Immature natural killer cell (primary cell): Measurements from ENCODE around the gene SPO11. TPM values are rescaled to one million over a fixed set of nuclear protein-coding genes. Genes with fewer than 3 reads are reported as not detected.

Experiments
- DNase-seq, 3 donors: peaks; one replicate each; pipeline ENCODE4 v3.0.0; 2022; ENCODE audit warnings: mixed read lengths in 1 of 3
- H3K27ac Mint-ChIP-seq, 6 donors: one replicate each; pipeline ENCODE4 v1.8.0; 2020; ENCODE audit warnings: mixed read lengths in 6 of 6, mild to moderate bottlenecking in 5 of 6, inconsistent platforms in 4 of 6, moderate library complexity in 3 of 6
- H3K27me3 Mint-ChIP-seq, 3 donors: one replicate each; pipeline ENCODE4 v1.8.0; 2020 to 2021; ENCODE audit warnings: low read depth in 3 of 3, mild to moderate bottlenecking in 3 of 3, mixed read lengths in 3 of 3, moderate library complexity in 3 of 3, inconsistent platforms in 1 of 3
- H3K36me3 Mint-ChIP-seq, 3 donors: one replicate each; pipeline ENCODE4 v1.8.0; 2020; ENCODE audit warnings: mixed read lengths in 3 of 3, inconsistent platforms in 2 of 3, mild to moderate bottlenecking in 2 of 3
- H3K4me1 Mint-ChIP-seq, 2 donors: one replicate each; pipeline ENCODE4 v1.8.0; 2020; ENCODE audit warnings: inconsistent platforms in 2 of 2, mild to moderate bottlenecking in 2 of 2, mixed read lengths in 2 of 2, moderate library complexity in 1 of 2
- H3K4me3 Mint-ChIP-seq, 5 donors: one replicate each; pipeline ENCODE4 v1.8.0; 2020; ENCODE audit warnings: mild to moderate bottlenecking in 5 of 5, mixed read lengths in 5 of 5, inconsistent platforms in 3 of 5, moderate library complexity in 3 of 5
- H3K9me3 Mint-ChIP-seq, 6 donors: one replicate each; pipeline ENCODE4 v1.8.0; 2020; ENCODE audit warnings: mild to moderate bottlenecking in 6 of 6, mixed read lengths in 6 of 6, inconsistent platforms in 4 of 6, moderate library complexity in 3 of 6
- polyA plus RNA-seq, 3 donors: library from polyadenylated mRNA; unstranded; fragments of 300-500 nt; fragmentation: Illumina TruSeq; gene quantifications; one replicate each; pipeline ENCODE4 v1.2.3, GENCODE V29; 2021

Gene SPO11
- polyA plus RNA-seq, result not detected

DNA sequence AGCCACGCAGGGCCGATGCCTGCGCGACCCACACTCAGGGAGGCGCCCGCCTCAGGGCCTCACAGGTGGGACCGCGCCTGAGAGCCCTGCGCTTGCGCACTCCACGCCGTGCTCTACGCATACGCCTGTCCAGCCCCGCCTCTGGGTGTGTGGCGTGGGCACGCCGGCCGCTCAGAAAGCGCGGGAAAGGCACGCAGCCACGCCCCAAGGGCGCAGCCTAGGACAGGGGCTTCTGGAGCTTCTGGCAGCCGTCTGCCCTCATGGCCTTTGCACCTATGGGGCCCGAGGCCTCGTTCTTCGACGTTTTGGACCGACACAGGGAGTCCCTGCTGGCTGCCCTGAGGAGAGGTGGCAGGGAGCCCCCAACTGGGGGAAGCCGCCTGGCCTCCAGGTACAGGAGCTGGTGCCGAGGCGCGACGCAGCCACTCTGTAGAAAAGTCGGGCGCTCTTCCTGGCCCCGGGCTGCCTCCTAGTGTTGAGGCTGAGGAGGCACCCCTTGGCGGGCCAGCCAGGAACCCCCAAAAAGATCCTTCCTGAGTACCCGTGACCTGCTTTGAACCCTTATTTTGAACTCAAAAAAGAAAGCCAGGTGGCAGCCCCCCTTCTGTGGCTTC, at the start of gene SPO11:
TSS of gene SPO11 (plus strand) at position 196 of the 614 bp plus-strand sequence. CDS start at position 261, 65 bp downstream.
- H3K4me1 Mint-ChIP-seq, result peaks cover 5 to 8% of the 10 kb centered on the region in 2 donors
- no peak within 1 kb of the TSS for H3K4me3 Mint-ChIP-seq
- H3K9me3 Mint-ChIP-seq, result no peaks in the 10 kb centered on the region
- no peaks in the 10 kb centered on the region for H3K36me3 Mint-ChIP-seq
- no peak for DNase-seq
- peaks cover 0 to 8% (median 2%) of the 10 kb centered on the region in 3 donors for H3K27me3 Mint-ChIP-seq
- no peak within 1 kb of the TSS for H3K27ac Mint-ChIP-seq

- Mint-ChIP-seq H3K9me3 (no peaks in the 10 kb centered on the region), H3K36me3 (no peaks in the 10 kb centered on the region), H3K4me3 (no peak overlapping the region), H3K27ac (no peak overlapping the region), H3K4me1 (no peaks in the 10 kb centered on the region), H3K27me3 (peaks cover 1 to 11% (median 7%) of the 10 kb centered on the region in 3 donors)
- DNase-seq, result no peak
Measured at GRCh38 chr20:57280221-57280620, 49.4 kb upstream of the SPO11 start.

DNA sequence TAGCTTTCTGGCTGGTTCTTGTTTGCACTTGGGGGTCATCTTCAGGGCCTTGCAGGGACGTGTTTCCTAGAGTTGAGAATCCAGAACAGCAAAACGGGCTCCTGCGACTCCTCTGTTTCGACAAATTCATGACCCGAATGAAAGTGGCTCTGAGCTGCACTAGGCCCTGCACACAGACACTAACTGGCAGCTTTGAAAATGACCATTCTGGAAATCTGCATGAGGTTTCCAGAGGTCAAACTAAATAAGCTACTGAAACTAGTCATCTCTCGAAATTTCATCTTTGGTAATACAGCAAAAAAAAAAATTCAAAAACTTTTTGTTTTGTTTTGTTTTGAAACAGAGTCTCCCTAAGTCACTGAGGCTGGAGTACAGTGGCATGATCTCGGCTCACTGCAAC, 47.7 kb upstream of the SPO11 start:
- H3K9me3 Mint-ChIP-seq, result no peaks in the 10 kb centered on the region
- DNase-seq, result no peak
- H3K4me1 Mint-ChIP-seq, result no peaks in the 10 kb centered on the region
- H3K36me3 Mint-ChIP-seq, result no peaks in the 10 kb centered on the region
- no peak overlapping the region for H3K4me3 Mint-ChIP-seq
- H3K27me3 Mint-ChIP-seq, result peaks cover 1 to 13% (median 7%) of the 10 kb centered on the region in 3 donors
- H3K27ac Mint-ChIP-seq, result no peak overlapping the region

- Mint-ChIP-seq H3K27me3 (peaks cover 4 to 15% (median 8%) of the 10 kb centered on the region in 3 donors), H3K36me3 (no peaks in the 10 kb centered on the region), H3K4me3 (no peak overlapping the region), H3K27ac (no peak overlapping the region), H3K9me3 (no peaks in the 10 kb centered on the region), H3K4me1 (no peaks in the 10 kb centered on the region)
- DNase-seq, result no peak
Measured at GRCh38 chr20:57282670-57283361, 46.8 kb upstream of the SPO11 start.

DNA sequence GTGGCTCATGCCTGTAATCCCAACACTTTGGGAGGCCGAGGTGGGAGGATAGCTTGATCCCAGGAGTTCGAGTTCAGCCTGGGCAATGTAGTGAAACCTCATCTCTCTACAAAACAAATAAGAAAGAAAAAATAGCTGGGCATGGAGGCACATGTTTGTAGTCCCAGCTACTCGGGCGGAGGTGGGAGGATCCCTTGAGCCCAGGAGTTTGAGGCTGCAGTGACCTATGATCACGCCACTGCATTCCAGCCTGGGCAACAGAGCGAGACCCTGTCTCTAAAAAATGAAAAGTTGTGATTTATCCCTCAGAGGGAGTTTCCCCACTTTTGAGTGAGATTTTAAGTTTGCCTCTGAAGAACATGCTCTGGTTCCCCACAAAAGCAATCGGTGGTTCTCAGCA, 45.7 kb upstream of the SPO11 start:
- Mint-ChIP-seq H3K27me3 (peaks cover 6 to 19% (median 12%) of the 10 kb centered on the region in 3 donors), H3K9me3 (no peaks in the 10 kb centered on the region), H3K4me1 (no peaks in the 10 kb centered on the region), H3K36me3 (no peaks in the 10 kb centered on the region), H3K27ac (no peak overlapping the region), H3K4me3 (no peak overlapping the region)
- no peak for DNase-seq

GRCh38 chr20:57287007-57287880, 42.4 kb upstream of the SPO11 start:
- peaks cover 4 to 17% (median 14%) of the 10 kb centered on the region in 3 donors for H3K27me3 Mint-ChIP-seq

GRCh38 chr20:57287901-57288300, 41.7 kb upstream of the SPO11 start:
- peaks cover 4 to 18% (median 11%) of the 10 kb centered on the region in 3 donors for H3K27me3 Mint-ChIP-seq

More at GRCh38 chr20:57287007-57287880, 42.4 kb upstream of the SPO11 start:
- H3K4me3 Mint-ChIP-seq, result no peak overlapping the region
- DNase-seq, result no peak
- no peaks in the 10 kb centered on the region for H3K36me3 Mint-ChIP-seq
- H3K4me1 Mint-ChIP-seq, result no peaks in the 10 kb centered on the region
- H3K9me3 Mint-ChIP-seq, result peaks cover 0 to 2% (median 0%) of the 10 kb centered on the region in 6 donors
- no peak overlapping the region for H3K27ac Mint-ChIP-seq

DNA sequence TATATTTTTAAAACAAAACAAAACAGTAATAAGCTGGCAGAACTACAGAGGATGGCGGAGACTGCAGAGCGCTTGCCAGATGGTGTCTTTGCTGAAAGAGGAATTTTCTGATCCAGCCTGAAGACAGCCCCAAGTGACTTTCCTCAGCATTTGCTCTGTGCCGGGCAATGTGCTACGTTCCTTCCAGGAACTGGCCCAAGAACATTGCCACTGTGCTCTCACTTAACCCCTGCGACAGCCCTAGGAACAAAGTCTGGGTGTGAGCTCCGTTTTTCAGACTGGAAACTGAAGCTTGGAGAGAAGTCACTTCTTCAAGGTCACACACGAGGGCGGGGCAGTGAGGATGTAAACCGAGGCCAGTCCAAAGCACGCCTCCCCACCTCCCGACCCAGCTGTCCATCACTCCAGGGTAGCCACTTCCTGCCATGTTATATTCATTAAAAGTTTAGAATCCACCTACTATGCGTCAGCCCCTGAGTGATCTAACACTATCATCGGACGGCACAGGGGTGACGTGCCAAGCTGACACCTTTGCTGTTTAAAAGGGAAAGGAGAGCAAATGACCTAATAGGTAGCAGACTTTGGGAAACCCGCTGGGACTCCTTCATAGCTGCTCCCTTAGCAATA, 40.8 kb upstream of the SPO11 start:
- Mint-ChIP-seq H3K27me3 (peaks cover 4 to 18% (median 11%) of the 10 kb centered on the region in 3 donors), H3K4me3 (no peak overlapping the region), H3K27ac (no peak overlapping the region), H3K4me1 (no peaks in the 10 kb centered on the region), H3K36me3 (no peaks in the 10 kb centered on the region), H3K9me3 (peaks cover 0 to 2% (median 0%) of the 10 kb centered on the region in 6 donors)
- no peak for DNase-seq

More at GRCh38 chr20:57287901-57288300, 41.7 kb upstream of the SPO11 start:
- no peak overlapping the region for H3K4me3 Mint-ChIP-seq
- no peaks in the 10 kb centered on the region for H3K4me1 Mint-ChIP-seq
- no peaks in the 10 kb centered on the region for H3K36me3 Mint-ChIP-seq
- peaks cover 0 to 2% (median 0%) of the 10 kb centered on the region in 6 donors for H3K9me3 Mint-ChIP-seq
- H3K27ac Mint-ChIP-seq, result no peak overlapping the region
- DNase-seq, result no peak

- no peaks in the 10 kb centered on the region for H3K4me1 Mint-ChIP-seq
- no peak overlapping the region for H3K4me3 Mint-ChIP-seq
- H3K9me3 Mint-ChIP-seq, result peaks cover 0 to 2% (median 0%) of the 10 kb centered on the region in 6 donors
- no peak for DNase-seq
- peaks cover 4 to 18% (median 11%) of the 10 kb centered on the region in 3 donors for H3K27me3 Mint-ChIP-seq
- H3K27ac Mint-ChIP-seq, result no peak overlapping the region
- no peaks in the 10 kb centered on the region for H3K36me3 Mint-ChIP-seq
Measured at GRCh38 chr20:57289391-57290177, 40.0 kb upstream of the SPO11 start.

DNA sequence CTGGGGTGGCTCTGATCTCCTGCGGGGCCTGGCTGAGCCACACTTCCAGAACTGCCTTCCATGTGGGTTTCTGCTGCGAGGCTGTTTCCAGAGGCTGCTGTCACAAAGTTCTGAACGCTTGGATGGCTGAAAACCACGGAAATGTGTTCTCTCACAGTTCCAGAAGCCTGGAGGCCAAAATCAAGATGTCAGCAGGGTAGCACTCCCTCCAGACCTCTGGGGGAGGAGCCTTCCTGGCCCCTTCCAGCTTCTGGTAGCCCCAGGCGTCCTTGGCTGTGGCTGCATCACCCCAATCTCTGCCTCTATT, 39.5 kb upstream of the SPO11 start:
- H3K27me3 Mint-ChIP-seq, result peaks cover 4 to 18% (median 11%) of the 10 kb centered on the region in 3 donors
- no peaks in the 10 kb centered on the region for H3K36me3 Mint-ChIP-seq
- DNase-seq, result no peak

DNA sequence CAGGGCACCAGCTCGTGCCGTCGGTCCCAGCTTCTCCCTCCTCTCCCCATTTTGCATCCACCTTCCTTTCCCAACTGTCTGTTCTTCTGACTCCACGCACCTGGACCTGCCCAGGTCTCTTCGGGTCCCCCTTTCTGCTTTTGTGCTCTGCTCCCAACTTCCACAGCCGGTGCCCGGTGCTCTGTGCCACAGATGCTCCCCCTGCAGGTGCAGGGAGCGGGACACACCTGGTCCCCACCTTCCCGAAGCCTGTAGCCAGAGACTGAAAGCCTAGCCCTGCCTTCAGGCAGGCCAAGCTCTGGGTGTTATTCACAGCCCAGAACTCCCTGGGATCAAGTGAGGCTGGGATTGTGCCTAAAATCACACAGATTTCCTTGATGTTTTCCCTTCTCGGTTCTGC, 38.6 kb upstream of the SPO11 start:
- Mint-ChIP-seq H3K4me3 (no peak overlapping the region), H3K27me3 (peaks cover 4 to 17% (median 11%) of the 10 kb centered on the region in 3 donors), H3K36me3 (no peaks in the 10 kb centered on the region), H3K27ac (no peak overlapping the region), H3K9me3 (peaks cover 0 to 2% (median 0%) of the 10 kb centered on the region in 6 donors), H3K4me1 (no peaks in the 10 kb centered on the region)
- no peak for DNase-seq

More for the DNA sequence above, 39.5 kb upstream of the SPO11 start:
- Mint-ChIP-seq H3K4me3 (no peak overlapping the region), H3K4me1 (no peaks in the 10 kb centered on the region), H3K27ac (no peak overlapping the region), H3K9me3 (peaks cover 0 to 2% (median 0%) of the 10 kb centered on the region in 6 donors)

- no peaks in the 10 kb centered on the region for H3K4me1 Mint-ChIP-seq
- no peak overlapping the region for H3K27ac Mint-ChIP-seq
- H3K36me3 Mint-ChIP-seq, result no peaks in the 10 kb centered on the region
- no peak overlapping the region for H3K4me3 Mint-ChIP-seq
- no peak for DNase-seq
- peaks cover 4 to 13% (median 11%) of the 10 kb centered on the region in 3 donors for H3K27me3 Mint-ChIP-seq
- H3K9me3 Mint-ChIP-seq, result peaks cover 0 to 2% (median 0%) of the 10 kb centered on the region in 6 donors
Measured at GRCh38 chr20:57291694-57292093, 37.9 kb upstream of the SPO11 start.

- no peak overlapping the region for H3K4me3 Mint-ChIP-seq
- H3K27ac Mint-ChIP-seq, result no peak overlapping the region
- H3K4me1 Mint-ChIP-seq, result no peaks in the 10 kb centered on the region
- peaks cover 3 to 13% (median 10%) of the 10 kb centered on the region in 3 donors for H3K27me3 Mint-ChIP-seq
- no peak for DNase-seq
- peaks cover 0 to 2% (median 0%) of the 10 kb centered on the region in 6 donors for H3K9me3 Mint-ChIP-seq
- no peaks in the 10 kb centered on the region for H3K36me3 Mint-ChIP-seq
Measured at GRCh38 chr20:57292611-57293010, 37.0 kb upstream of the SPO11 start.
